Neural crest cell (in vitro differentiated cells): ENCODE results near the gene AHI1. TPM values are rescaled to one million over a fixed set of nuclear protein-coding genes. Genes with fewer than 3 reads are reported as not detected.

Experiments
- DNase-seq: peaks from one replicate; pipeline ENCODE4 v3.0.0; 2021; ENCODE audit warnings: low read depth, mixed read lengths, low spot score
- H3K27ac Mint-ChIP-seq: one replicate; pipeline ENCODE4 v1.8.0; 2021; ENCODE audit warnings: mild to moderate bottlenecking, mixed read lengths; ENCODE audit not compliant: unreplicated experiment
- H3K27me3 Mint-ChIP-seq: 2 replicates; pipeline ENCODE4 v1.8.0; 2021; ENCODE audit warnings: low read depth, mild to moderate bottlenecking, mixed read lengths
- H3K36me3 Mint-ChIP-seq: 2 replicates; pipeline ENCODE4 v1.8.0; 2021; ENCODE audit warnings: low read depth, mild to moderate bottlenecking, mixed read lengths
- H3K4me1 Mint-ChIP-seq: 2 replicates; pipeline ENCODE4 v1.8.0; 2021; ENCODE audit warnings: mixed read lengths
- H3K4me3 Mint-ChIP-seq: one replicate; pipeline ENCODE4 v1.8.0; 2021; ENCODE audit warnings: mild to moderate bottlenecking, mixed read lengths
- H3K9me3 Mint-ChIP-seq: 2 replicates; pipeline ENCODE4 v1.8.0; 2021; ENCODE audit warnings: mixed read lengths
- total RNA-seq: library from RNA; stranded (reverse); gene quantifications from 2 replicates; pipeline ENCODE4 v1.2.1, GENCODE V29; 2021
- TF ChIP-seq, protein P1 (sequence below): fragments of 200-600 bp; sonication (generic); conservative IDR thresholded peaks from 2 replicates; pipeline ENCODE4 v1.5.0; 2021; ENCODE audit warnings: antibody characterized with exemption, mild to moderate bottlenecking

Gene AHI1
- total RNA-seq, 1 donor from 2014 or later = 27.6 TPM

DNA sequence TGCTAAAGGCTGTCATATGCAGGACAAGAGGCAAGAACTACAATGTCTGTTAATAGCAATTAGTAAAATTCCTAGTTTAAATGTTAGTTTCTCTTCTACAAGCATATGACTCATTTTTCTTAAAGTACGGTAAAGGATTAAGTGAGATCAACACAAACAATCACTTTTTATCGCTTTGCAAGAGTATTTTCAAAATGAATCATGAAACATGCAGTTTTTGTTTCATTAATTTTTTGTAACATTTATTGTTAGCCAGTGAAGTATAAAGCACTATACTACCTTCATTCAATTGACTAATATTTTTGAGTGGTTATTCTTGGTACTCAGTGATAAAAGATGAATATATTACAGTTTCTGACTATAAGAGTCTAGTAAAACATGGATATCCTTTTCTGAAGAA is 138.6 kb downstream of the AHI1 start:
- Mint-ChIP-seq H3K4me3 (no peak overlapping the region), H3K9me3 (peaks cover 8% of the 10 kb centered on the region), H3K36me3 (peaks cover 12% of the 10 kb centered on the region), H3K27ac (no peak overlapping the region), H3K4me1 (no peaks in the 10 kb centered on the region), H3K27me3 (no peaks in the 10 kb centered on the region)
- no peak for DNase-seq
- TF ChIP-seq, protein P1, sequence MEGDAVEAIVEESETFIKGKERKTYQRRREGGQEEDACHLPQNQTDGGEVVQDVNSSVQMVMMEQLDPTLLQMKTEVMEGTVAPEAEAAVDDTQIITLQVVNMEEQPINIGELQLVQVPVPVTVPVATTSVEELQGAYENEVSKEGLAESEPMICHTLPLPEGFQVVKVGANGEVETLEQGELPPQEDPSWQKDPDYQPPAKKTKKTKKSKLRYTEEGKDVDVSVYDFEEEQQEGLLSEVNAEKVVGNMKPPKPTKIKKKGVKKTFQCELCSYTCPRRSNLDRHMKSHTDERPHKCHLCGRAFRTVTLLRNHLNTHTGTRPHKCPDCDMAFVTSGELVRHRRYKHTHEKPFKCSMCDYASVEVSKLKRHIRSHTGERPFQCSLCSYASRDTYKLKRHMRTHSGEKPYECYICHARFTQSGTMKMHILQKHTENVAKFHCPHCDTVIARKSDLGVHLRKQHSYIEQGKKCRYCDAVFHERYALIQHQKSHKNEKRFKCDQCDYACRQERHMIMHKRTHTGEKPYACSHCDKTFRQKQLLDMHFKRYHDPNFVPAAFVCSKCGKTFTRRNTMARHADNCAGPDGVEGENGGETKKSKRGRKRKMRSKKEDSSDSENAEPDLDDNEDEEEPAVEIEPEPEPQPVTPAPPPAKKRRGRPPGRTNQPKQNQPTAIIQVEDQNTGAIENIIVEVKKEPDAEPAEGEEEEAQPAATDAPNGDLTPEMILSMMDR = no peak

DNA sequence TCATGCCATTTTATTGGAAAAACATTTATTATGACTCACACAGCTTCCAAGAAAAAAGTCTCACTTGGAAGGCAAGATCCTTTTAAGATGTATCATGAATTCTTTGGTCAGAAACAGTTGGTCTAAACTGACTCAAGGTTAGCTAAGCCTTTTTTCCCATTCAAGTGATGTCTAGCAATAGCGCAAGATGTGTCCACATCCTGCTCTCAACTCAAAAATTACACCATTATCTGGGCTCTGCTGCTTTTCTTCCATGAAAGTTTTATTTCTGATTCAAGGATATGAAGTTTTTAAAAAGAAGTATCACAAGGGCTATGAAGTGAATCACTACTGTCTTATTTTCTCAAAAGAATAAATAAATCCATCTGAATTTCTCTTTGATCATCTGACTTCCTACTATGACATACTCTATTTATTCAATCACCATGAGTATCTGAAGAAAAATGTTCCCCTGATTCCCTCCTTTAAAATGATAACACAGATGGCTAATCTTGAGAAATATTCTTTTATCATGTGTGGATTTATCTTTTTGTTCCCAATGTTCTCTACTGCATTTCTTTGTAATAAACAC is 139.2 kb downstream of the AHI1 start:
- Mint-ChIP-seq H3K4me1 (no peaks in the 10 kb centered on the region), H3K27me3 (no peaks in the 10 kb centered on the region), H3K36me3 (peaks cover 12% of the 10 kb centered on the region), H3K4me3 (no peak overlapping the region), H3K9me3 (peaks cover 8% of the 10 kb centered on the region), H3K27ac (no peak overlapping the region)
- no peak for DNase-seq
- TF ChIP-seq, protein P1 = no peak

DNA sequence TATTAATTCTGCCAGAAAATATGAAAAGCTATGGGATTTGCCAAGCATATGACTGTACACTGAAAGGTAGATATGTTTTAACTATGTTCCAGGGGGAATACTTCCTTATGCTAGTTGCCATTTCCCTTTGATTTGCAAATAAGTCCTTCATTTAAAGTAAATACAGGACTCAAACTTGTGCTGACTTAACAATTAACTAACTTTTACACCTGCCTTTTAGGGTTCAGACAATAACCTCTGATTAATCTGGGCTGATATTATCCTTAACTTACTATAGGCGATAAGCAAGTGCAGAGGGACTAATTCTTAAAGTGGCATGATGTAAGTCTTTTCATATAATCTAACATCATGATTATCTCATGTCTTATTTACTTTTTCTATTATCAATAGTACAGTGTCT is 143.1 kb downstream of the AHI1 start:
- no peak for DNase-seq
- no peaks in the 10 kb centered on the region for H3K27me3 Mint-ChIP-seq
- H3K27ac Mint-ChIP-seq = no peak overlapping the region
- TF ChIP-seq, protein P1 = no peak
- no peaks in the 10 kb centered on the region for H3K36me3 Mint-ChIP-seq
- no peak overlapping the region for H3K4me3 Mint-ChIP-seq
- no peaks in the 10 kb centered on the region for H3K9me3 Mint-ChIP-seq
- no peaks in the 10 kb centered on the region for H3K4me1 Mint-ChIP-seq

DNA sequence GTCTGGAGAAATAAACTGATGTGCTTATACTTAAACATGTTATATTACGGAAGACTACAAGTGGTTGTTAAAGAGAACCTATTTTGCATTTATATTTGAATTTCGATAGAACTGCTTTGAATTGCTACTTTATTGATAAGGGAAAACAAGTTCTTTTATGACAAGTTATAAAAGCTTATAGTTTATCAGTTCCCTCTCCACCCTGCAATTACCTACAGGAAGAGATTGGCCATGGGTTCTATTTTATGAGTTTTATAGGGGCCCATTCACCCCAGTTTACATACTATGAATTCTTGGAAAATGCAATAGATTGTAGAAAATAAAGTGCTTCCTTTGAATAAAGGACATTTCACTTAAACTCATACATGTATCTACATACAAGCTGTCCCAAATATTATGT is 144.4 kb downstream of the AHI1 start:
- Mint-ChIP-seq H3K4me1 (no peaks in the 10 kb centered on the region), H3K36me3 (no peaks in the 10 kb centered on the region), H3K9me3 (no peaks in the 10 kb centered on the region), H3K27ac (no peak overlapping the region), H3K27me3 (no peaks in the 10 kb centered on the region), H3K4me3 (no peak overlapping the region)
- TF ChIP-seq, protein P1 = no peak
- DNase-seq = no peak

DNA sequence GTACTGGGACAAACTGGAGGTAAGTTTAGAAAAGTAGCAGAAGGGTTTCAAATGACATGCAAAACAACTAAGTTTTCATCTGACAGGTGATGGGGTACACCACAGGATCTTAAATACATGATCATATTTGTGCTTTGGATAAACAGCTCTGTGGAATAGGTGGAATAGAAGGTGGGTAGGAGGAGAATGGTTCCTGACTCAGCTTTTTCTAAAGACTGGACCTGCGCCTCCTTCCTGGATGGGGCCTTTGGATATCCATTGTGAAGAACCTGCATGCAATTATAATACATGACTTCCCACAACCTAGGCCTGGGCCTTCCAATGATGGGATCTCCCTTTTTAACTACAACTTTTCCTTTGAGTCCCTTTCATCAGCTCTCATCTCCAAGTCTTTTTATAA is 145.9 kb downstream of the AHI1 start:
- TF ChIP-seq, protein P1 = no peak
- no peak for DNase-seq
- Mint-ChIP-seq H3K4me3 (no peak overlapping the region), H3K9me3 (no peaks in the 10 kb centered on the region), H3K27me3 (no peaks in the 10 kb centered on the region), H3K27ac (no peak overlapping the region), H3K36me3 (no peaks in the 10 kb centered on the region), H3K4me1 (no peaks in the 10 kb centered on the region)

DNA sequence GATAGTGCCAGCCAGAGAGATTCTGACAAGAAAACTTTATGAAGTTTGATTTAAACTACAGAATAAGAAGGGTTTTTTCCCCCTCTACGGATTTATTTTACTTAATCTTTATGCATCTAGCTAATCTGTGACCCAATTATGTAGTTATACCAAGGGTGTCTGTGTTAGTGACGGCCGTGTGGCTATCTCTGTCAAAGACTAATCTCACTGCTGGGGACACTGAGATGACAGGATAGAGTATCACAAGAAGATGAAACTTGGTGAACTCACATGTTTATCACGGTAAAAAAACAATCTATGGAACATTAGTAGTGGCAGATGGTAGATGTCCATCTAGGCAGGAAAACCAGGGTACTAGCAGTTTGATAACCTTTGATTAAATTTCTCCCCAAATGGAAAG is 149.7 kb downstream of the AHI1 start:
- no peaks in the 10 kb centered on the region for H3K4me1 Mint-ChIP-seq
- H3K27me3 Mint-ChIP-seq = no peaks in the 10 kb centered on the region
- DNase-seq = no peak
- no peak overlapping the region for H3K4me3 Mint-ChIP-seq
- no peaks in the 10 kb centered on the region for H3K36me3 Mint-ChIP-seq
- no peak overlapping the region for H3K27ac Mint-ChIP-seq
- TF ChIP-seq, protein P1 = no peak
- no peaks in the 10 kb centered on the region for H3K9me3 Mint-ChIP-seq
